GM13976 (cell line): ENCODE data around the gene PKIG.

ENCODE experiments used
- DNase-seq: peaks from one replicate; pipeline ENCODE4 v3.0.0; 2012; ENCODE audit warnings: low spot score
- CTCF ChIP-seq: IDR thresholded peaks from 2 replicates; pipeline ENCODE4 v1.5.1; 2012; ENCODE audit warnings: borderline replicate concordance, mild to moderate bottlenecking; ENCODE audit not compliant: insufficient read depth; ENCODE audit errors: extremely low read depth, missing control alignments, control extremely low read depth
- in situ Hi-C: fragments of 300-500 bp; cut with MboI; formaldehyde crosslinking; loops from one replicate; pipeline ENCODE4 v1.12.0; 2022; ENCODE audit warnings: low sequenced_read_pairs, mixed read lengths, inconsistent platforms; ENCODE audit not compliant: unreplicated experiment

PKIG gene

GRCh38 chr20:44566811-44567210 is 15.6 kb upstream of the PKIG start:
- DNase-seq = no peak
- TF ChIP-seq CTCF = no peak
- in situ Hi-C loops = no loop called here

DNA sequence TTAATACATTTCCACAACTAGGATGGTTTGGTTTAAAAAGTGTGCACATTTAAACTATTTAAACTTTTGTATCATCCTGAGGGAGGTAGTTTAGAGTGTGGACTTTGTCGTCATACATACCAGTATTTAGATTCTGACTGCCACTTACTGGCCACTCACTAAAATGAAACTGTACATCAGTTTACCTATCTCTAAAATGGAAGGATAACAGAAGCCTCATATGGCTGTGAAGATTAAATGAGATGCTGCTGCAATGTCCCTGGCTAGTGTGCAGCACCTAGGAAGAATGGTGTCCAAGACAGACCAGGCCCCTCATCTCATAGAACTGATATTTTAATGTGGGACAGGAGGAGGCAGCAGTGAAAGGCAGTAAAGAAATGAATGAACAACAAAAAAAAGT is 12.0 kb upstream of the PKIG start:
- in situ Hi-C loops = no loop called here
- no peak for DNase-seq
- no peak for TF ChIP-seq CTCF

GRCh38 chr20:44571362-44571988 is 10.9 kb upstream of the PKIG start:
- in situ Hi-C loops = no loop called here
- DNase-seq = no peak
- no peak for TF ChIP-seq CTCF

DNA sequence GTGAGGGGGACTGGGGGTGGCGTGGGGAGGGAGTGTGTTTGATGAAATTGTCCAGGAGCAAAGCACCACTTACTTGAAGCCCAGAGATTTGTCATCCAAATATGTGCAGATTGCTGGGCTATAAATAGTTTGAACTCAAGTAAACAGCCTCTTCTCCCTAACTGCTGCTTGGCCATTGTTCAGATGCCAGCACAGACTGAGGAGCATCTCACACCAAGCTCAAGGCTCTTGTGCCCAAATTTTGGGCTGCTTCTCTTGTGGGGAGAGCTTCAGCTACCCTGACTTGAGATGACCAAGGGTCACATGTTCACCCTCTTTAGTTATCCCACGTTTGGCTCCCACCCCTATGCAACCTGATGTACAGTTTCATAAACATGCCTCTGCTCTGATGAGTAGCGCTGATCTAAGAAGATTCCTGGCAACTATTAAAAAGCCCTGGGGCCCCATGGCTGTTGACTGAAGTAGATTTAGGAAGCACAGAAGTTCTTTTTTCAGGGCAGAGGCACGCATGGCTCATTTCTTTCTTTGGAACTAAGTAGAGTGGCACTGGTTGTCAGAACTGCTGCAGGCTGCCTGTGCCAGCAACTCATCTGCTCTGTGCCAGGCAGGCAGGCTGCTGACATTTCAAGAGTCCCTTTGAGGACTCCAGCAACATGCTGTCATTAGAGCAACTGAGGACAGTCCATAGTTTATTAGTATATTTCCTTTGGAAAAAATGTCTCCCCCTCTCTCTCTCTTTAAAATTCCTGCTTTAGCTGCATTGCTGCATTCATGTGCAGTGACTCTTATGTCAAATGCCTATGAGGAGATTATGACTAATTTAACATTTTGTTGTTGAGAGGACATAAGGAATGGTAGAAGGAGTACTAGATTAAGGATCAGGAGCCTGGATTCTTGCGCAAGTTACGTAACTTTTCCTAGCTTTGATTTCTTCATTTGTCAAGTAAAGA is 9.6 kb upstream of the PKIG start:
- in situ Hi-C loops = no loop called here
- no peak for TF ChIP-seq CTCF
- no peak for DNase-seq

- DNase-seq = no peak
- no peak for TF ChIP-seq CTCF
- in situ Hi-C loops = no loop called here
These were observed 8.9 kb upstream of the PKIG start for GRCh38 chr20:44573501-44573869.

GRCh38 chr20:44574372-44574771 is 8.0 kb upstream of the PKIG start:
- TF ChIP-seq CTCF = no peak
- in situ Hi-C loops = no loop called here
- no peak for DNase-seq
